CD14-positive monocyte (primary cell): ENCODE data around the gene ZFP90. TPM values are rescaled to one million over a fixed set of nuclear protein-coding genes. Genes with fewer than 3 reads are reported as not detected.

Experiments used
- DNase-seq, 3 donors: peaks; one replicate each; pipeline ENCODE4 v3.0.0-alpha.2; 2011 to 2022
- H2AFZ ChIP-seq: 2 replicates; pipeline ENCODE4 v1.6.0; 2012; ENCODE audit warnings: mild to moderate bottlenecking, low read depth, low read length, inconsistent platforms; ENCODE audit not compliant: insufficient read depth, poor library complexity, severe bottlenecking
- H3K27ac ChIP-seq, 2 donors: 1 replicate in 1 of 2; 2 replicates in 1 of 2; pipeline ENCODE4 v1.5.1; 2012 to 2013; ENCODE audit warnings: low read length in 2 of 2, control low read depth in 1 of 2, inconsistent platforms in 1 of 2, low read depth in 1 of 2, mild to moderate bottlenecking in 1 of 2
- H3K27me3 ChIP-seq, 2 donors: one replicate each; pipeline versions ENCODE4 v1.6.0 to v1.6.1; 2011 to 2013; ENCODE audit warnings: low read length in 2 of 2; ENCODE audit not compliant: control insufficient read depth in 2 of 2, insufficient read depth in 2 of 2
- H3K36me3 ChIP-seq, 2 donors: replicated peaks in 1 of 2; 1 replicate in 1 of 2; 2 replicates in 1 of 2; pipeline versions ENCODE4 v1.5.1 to v1.6.1; 2012 to 2013; ENCODE audit warnings: low read length in 2 of 2, control low read depth in 1 of 2, inconsistent platforms in 1 of 2, mild to moderate bottlenecking in 1 of 2; ENCODE audit not compliant: insufficient read depth in 2 of 2, control insufficient read depth in 1 of 2
- H3K4me1 ChIP-seq, 2 donors: 1 replicate in 1 of 2; 2 replicates in 1 of 2; pipeline versions ENCODE4 v1.5.1 to v1.6.1; 2012 to 2013; ENCODE audit warnings: low read length in 2 of 2, control low read depth in 1 of 2, inconsistent platforms in 1 of 2, mild to moderate bottlenecking in 1 of 2, moderate library complexity in 1 of 2; ENCODE audit not compliant: insufficient read depth in 2 of 2, control insufficient read depth in 1 of 2
- H3K4me2 ChIP-seq: replicated peaks from 2 replicates; pipeline ENCODE3; 2012; ENCODE audit warnings: low read length, moderate library complexity, mild to moderate bottlenecking; ENCODE audit not compliant: poor library complexity, severe bottlenecking; ENCODE audit errors: extremely low read depth
- H3K4me3 ChIP-seq, 3 experiments: fragments of 200-600 bp in 1 of 3; sonication (generic) in 1 of 3; replicated peaks in 1 of 3; 1 replicate in 2 of 3; 2 replicates in 1 of 3; pipeline ENCODE4 v1.5.1; 2011 to 2013; ENCODE audit warnings: low read length in 3 of 3, mild to moderate bottlenecking in 3 of 3, control low read depth in 2 of 3, low read depth in 2 of 3, inconsistent platforms in 1 of 3, moderate library complexity in 1 of 3
- H3K79me2 ChIP-seq: 2 replicates; pipeline ENCODE4 v1.6.0; 2012; ENCODE audit warnings: mild to moderate bottlenecking, control low read depth, inconsistent platforms, low read length, moderate library complexity; ENCODE audit not compliant: insufficient read depth
- H3K9ac ChIP-seq: 2 replicates; pipeline ENCODE4 v1.6.0; 2017; ENCODE audit warnings: low read length, mild to moderate bottlenecking; ENCODE audit not compliant: insufficient read depth, poor library complexity, severe bottlenecking
- H3K9me3 ChIP-seq, 2 donors: replicated peaks in 1 of 2; 1 replicate in 1 of 2; 2 replicates in 1 of 2; pipeline versions ENCODE4 v1.5.1 to v1.6.1; 2012 to 2013; ENCODE audit warnings: low read length in 2 of 2, control low read depth in 1 of 2; ENCODE audit not compliant: control insufficient read depth in 1 of 2, insufficient read depth in 1 of 2
- H4K20me1 ChIP-seq: 2 replicates; pipeline ENCODE4 v1.6.0; 2012; ENCODE audit warnings: mild to moderate bottlenecking, low read length, control low read depth, moderate library complexity; ENCODE audit not compliant: insufficient read depth
- H3K27ac Mint-ChIP-seq, 7 donors: one replicate each; pipeline ENCODE4 v1.8.0; 2020; ENCODE audit warnings: mild to moderate bottlenecking in 7 of 7, mixed read lengths in 7 of 7, moderate library complexity in 6 of 7, inconsistent platforms in 2 of 7
- H3K27me3 Mint-ChIP-seq, 3 donors: one replicate each; pipeline ENCODE4 v1.8.0; 2021 to 2022; ENCODE audit warnings: low read depth in 3 of 3, mild to moderate bottlenecking in 3 of 3, mixed read lengths in 3 of 3, moderate library complexity in 3 of 3, inconsistent platforms in 1 of 3
- H3K36me3 Mint-ChIP-seq, 2 donors: one replicate each; pipeline ENCODE4 v1.8.0; 2020; ENCODE audit warnings: mixed read lengths in 2 of 2, inconsistent platforms in 1 of 2, mild to moderate bottlenecking in 1 of 2
- H3K4me1 Mint-ChIP-seq: one replicate; pipeline ENCODE4 v1.8.0; 2020; ENCODE audit warnings: mild to moderate bottlenecking, mixed read lengths
- H3K4me3 Mint-ChIP-seq, 2 donors: one replicate each; pipeline ENCODE4 v1.8.0; 2020; ENCODE audit warnings: mild to moderate bottlenecking in 2 of 2, mixed read lengths in 2 of 2, moderate library complexity in 1 of 2
- H3K9me3 Mint-ChIP-seq, 7 donors: one replicate each; pipeline ENCODE4 v1.8.0; 2020 to 2022; ENCODE audit warnings: mixed read lengths in 7 of 7, mild to moderate bottlenecking in 6 of 7, moderate library complexity in 6 of 7, inconsistent platforms in 2 of 7
- WGBS: methylation state at CpG from one replicate; pipeline ENCODE4 v1.1.5; 2013; ENCODE audit warnings: missing lambda C conversion rate; ENCODE audit not compliant: insufficient coverage; 5-methylcytosine and 5-hydroxymethylcytosine counted together
- intact Hi-C, 2 donors: fragments of 100-400 bp; cut with micrococcal nuclease; formaldehyde crosslinking; loops; one replicate each; pipeline versions ENCODE4 v1.15.0 to v1.15.1; 2023
- polyA plus RNA-seq, 3 donors: library from polyadenylated mRNA; depleted of rRNA in 1 of 3; unstranded in 2 of 3; stranded (reverse) in 1 of 3; fragments of 300-500 nt in 2 of 3; fragments of >200 nt in 1 of 3; fragmentation: Illumina TruSeq in 2 of 3; gene quantifications; 1 replicate in 2 of 3; 2 replicates in 1 of 3; pipeline ENCODE4 v1.2.3, GENCODE V29; 2012 to 2021
- TF ChIP-seq, protein P1 (sequence below): fragments of 200-600 bp; IDR thresholded peaks from one replicate; pipeline ENCODE4 v1.8.0; 2022; ENCODE audit warnings: antibody characterized with exemption, mild to moderate bottlenecking

ZFP90 gene
- polyA plus RNA-seq, 3 donors, result 4.2 to 7.9 (median 6.3) TPM

GRCh38 chr16:68533937-68534336 lies 5.2 kb upstream of the ZFP90 start:
- no peak overlapping the region for H3K4me3 Mint-ChIP-seq
- H3K27me3 Mint-ChIP-seq, result peaks cover 10 to 36% (median 23%) of the 10 kb centered on the region in 3 donors
- Histone ChIP-seq H3K27ac (no peak overlapping the region), H3K79me2 (no peaks in the 10 kb centered on the region), H3K9ac (no peak overlapping the region), H3K36me3 (no peaks in the 10 kb centered on the region), H3K4me1 (peaks cover 20 to 22% of the 10 kb centered on the region in 2 donors), H4K20me1 (no peaks in the 10 kb centered on the region), H3K9me3 (peaks cover 0 to 12% of the 10 kb centered on the region in 2 donors), H2AFZ (no peak overlapping the region), H3K4me2 (no peak overlapping the region), H3K4me3 (no peak overlapping the region), H3K27me3 (peaks cover 6 to 25% of the 10 kb centered on the region in 2 donors)
- whole genome bisulfite sequencing, result 100% methylated on average over 2 of the region's 5 CpGs
- no peak overlapping the region for H3K27ac Mint-ChIP-seq
- DNase-seq, result no peak
- peaks cover 19% of the 10 kb centered on the region for H3K4me1 Mint-ChIP-seq
- no peaks in the 10 kb centered on the region for H3K36me3 Mint-ChIP-seq
- TF ChIP-seq, protein P1, sequence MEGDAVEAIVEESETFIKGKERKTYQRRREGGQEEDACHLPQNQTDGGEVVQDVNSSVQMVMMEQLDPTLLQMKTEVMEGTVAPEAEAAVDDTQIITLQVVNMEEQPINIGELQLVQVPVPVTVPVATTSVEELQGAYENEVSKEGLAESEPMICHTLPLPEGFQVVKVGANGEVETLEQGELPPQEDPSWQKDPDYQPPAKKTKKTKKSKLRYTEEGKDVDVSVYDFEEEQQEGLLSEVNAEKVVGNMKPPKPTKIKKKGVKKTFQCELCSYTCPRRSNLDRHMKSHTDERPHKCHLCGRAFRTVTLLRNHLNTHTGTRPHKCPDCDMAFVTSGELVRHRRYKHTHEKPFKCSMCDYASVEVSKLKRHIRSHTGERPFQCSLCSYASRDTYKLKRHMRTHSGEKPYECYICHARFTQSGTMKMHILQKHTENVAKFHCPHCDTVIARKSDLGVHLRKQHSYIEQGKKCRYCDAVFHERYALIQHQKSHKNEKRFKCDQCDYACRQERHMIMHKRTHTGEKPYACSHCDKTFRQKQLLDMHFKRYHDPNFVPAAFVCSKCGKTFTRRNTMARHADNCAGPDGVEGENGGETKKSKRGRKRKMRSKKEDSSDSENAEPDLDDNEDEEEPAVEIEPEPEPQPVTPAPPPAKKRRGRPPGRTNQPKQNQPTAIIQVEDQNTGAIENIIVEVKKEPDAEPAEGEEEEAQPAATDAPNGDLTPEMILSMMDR, result no peak
- H3K9me3 Mint-ChIP-seq, result peaks cover 6 to 27% (median 18%) of the 10 kb centered on the region in 7 donors
- intact Hi-C loops, result loop anchor here in 1 of 2 donors (10.0 kb wide), 1 partner anchor 311 kb away; the partner anchor contains the start of gene TANGO6

- H2AFZ ChIP-seq, result no peak overlapping the region
- H3K9me3 ChIP-seq, result peaks cover 0 to 12% of the 10 kb centered on the region in 2 donors
- no peak overlapping the region for H3K27ac ChIP-seq
- no peaks in the 10 kb centered on the region for H4K20me1 ChIP-seq
- WGBS, result 100% methylated on average over 1 of the region's 1 CpG
- Mint-ChIP-seq H3K9me3 (peaks cover 6 to 27% (median 16%) of the 10 kb centered on the region in 7 donors), H3K27ac (no peak overlapping the region), H3K36me3 (peaks cover 0 to 1% of the 10 kb centered on the region in 2 donors), H3K4me3 (no peak overlapping the region), H3K4me1 (peaks cover 17% of the 10 kb centered on the region), H3K27me3 (peaks cover 3 to 22% (median 11%) of the 10 kb centered on the region in 3 donors)
- H3K79me2 ChIP-seq, result no peaks in the 10 kb centered on the region
- H3K4me3 ChIP-seq, result no peak overlapping the region
- TF ChIP-seq, protein P1, result no peak
- no peak overlapping the region for H3K9ac ChIP-seq
- H3K27me3 ChIP-seq, result peaks cover 6 to 12% of the 10 kb centered on the region in 2 donors
- no peaks in the 10 kb centered on the region for H3K36me3 ChIP-seq
- DNase-seq, result no peak
- intact Hi-C loops, result loop anchor here (5.0 to 10.0 kb wide), 2 partner anchors 309 to 597 kb away; partner anchors contain the start of genes CHTF8 (in 1 of the 2), TANGO6 (in 1 of the 2) and UTP4 (in 1 of the 2)
- H3K4me2 ChIP-seq, result no peak overlapping the region
- peaks cover 16 to 17% of the 10 kb centered on the region in 2 donors for H3K4me1 ChIP-seq
Observed at GRCh38 chr16:68535331-68535730, 3.8 kb upstream of the ZFP90 start.
